ENCODE data around the gene DERL3. TPM values are rescaled to one million over a fixed set of nuclear protein-coding genes. Genes with fewer than 3 reads are reported as not detected.

The DERL3 gene
- total and polyA plus RNA-seq, 2 experiments from 2014 or later: 13.6 to 19.5 TPM

GRCh38 chr22:23787600-23787896, 51.3 kb downstream of the DERL3 start:
- peaks cover 27% of the 10 kb centered on the region for H3K4me1 ChIP-seq (ENCODE audit: insufficient read depth)
- DNase-seq (ENCODE audit: low spot score): no peak
- peak overlapping the region; percentile 97 for H3K4me3 ChIP-seq
- H4K20me1 ChIP-seq (replicated peaks; ENCODE audit: insufficient read depth): peaks cover 29% of the 10 kb centered on the region
- peak overlapping the region; percentile 62 for H3K27ac ChIP-seq (ENCODE audit: low read depth)
- H2AFZ ChIP-seq: no peak overlapping the region
- peak overlapping the region; percentile 96 for H3K4me3 Mint-ChIP-seq
- H3F3A ChIP-seq (replicated peaks; ENCODE audit: low read depth): 0 out of 2 replicates have a peak, but pooled peaks cover 13% of the 10 kb centered on the region
- H3K36me3 ChIP-seq (ENCODE audit: insufficient read depth): no peaks in the 10 kb centered on the region
- H3K9me2 ChIP-seq (ENCODE audit: insufficient read depth): no peaks in the 10 kb centered on the region
- no peaks in the 10 kb centered on the region for H3K27me3 ChIP-seq (ENCODE audit: insufficient read depth)
- peaks cover 17% of the 10 kb centered on the region for H3K36me3 Mint-ChIP-seq (ENCODE audit: low read depth)
- peak overlapping the region; percentile 83; the same call in 1 of the 2 replicates for H3K27ac Mint-ChIP-seq
- H3K27me3 Mint-ChIP-seq (ENCODE audit: insufficient read depth, low read depth, poor library complexity): peaks cover 6% of the 10 kb centered on the region
- H3K4me1 Mint-ChIP-seq: peaks cover 26% of the 10 kb centered on the region
- TF ChIP-seq POLR2AphosphoS5 (IDR thresholded peaks at IDR 0.05; ENCODE audit: low read depth) (no peak), JUNB (IDR thresholded peaks at IDR 0.05; ENCODE audit: unreplicated experiment) (no peak)
- H3K9me3 Mint-ChIP-seq: no peaks in the 10 kb centered on the region
- ATAC-seq: peak; percentile 18
- peak overlapping the region; percentile 97 for H3K4me2 ChIP-seq
- H3K79me2 ChIP-seq (replicated peaks; ENCODE audit: insufficient read depth): peaks cover 52% of the 10 kb centered on the region

- H3K36me3 Mint-ChIP-seq (ENCODE audit: low read depth): peaks cover 11% of the 10 kb centered on the region
- Histone ChIP-seq H3K4me1 (ENCODE audit: insufficient read depth) (peaks cover 27% of the 10 kb centered on the region), H4K20me1 (replicated peaks; ENCODE audit: insufficient read depth) (peaks cover 29% of the 10 kb centered on the region), H3K4me2 (peak within 1 kb of the TSS; percentile 97), H3K79me2 (replicated peaks; ENCODE audit: insufficient read depth) (peaks cover 46% of the 10 kb centered on the region), H3K4me3 (peak within 1 kb of the TSS; percentile 97), H3K36me3 (ENCODE audit: insufficient read depth) (no peaks in the 10 kb centered on the region), H3K9me2 (ENCODE audit: insufficient read depth) (no peaks in the 10 kb centered on the region), H3F3A (replicated peaks; ENCODE audit: low read depth) (0 out of 2 replicates have a peak, but pooled peaks cover 13% of the 10 kb centered on the region), H2AFZ (peak within 1 kb of the TSS; percentile 99), H3K27ac (ENCODE audit: low read depth) (peak within 1 kb of the TSS; percentile 99), H3K27me3 (ENCODE audit: insufficient read depth) (no peaks in the 10 kb centered on the region)
- H3K9me3 Mint-ChIP-seq: no peaks in the 10 kb centered on the region
- H3K27ac Mint-ChIP-seq: peak within 1 kb of the TSS; percentile 97
- DNase-seq (ENCODE audit: low spot score): peak; percentile 97
- H3K4me1 Mint-ChIP-seq: peaks cover 26% of the 10 kb centered on the region
- peaks cover 8% of the 10 kb centered on the region for H3K27me3 Mint-ChIP-seq (ENCODE audit: insufficient read depth, low read depth, poor library complexity)
- peak within 1 kb of the TSS; percentile 96 for H3K4me3 Mint-ChIP-seq
- TF ChIP-seq ETS1 (IDR thresholded peaks at IDR 0.05) (no peak), ZNF114 (CRISPR knock-in tag; IDR thresholded peaks at IDR 0.05) (peak; percentile 72; the same call in 1 of the 2 replicates), ZNF462 (CRISPR knock-in tag; IDR thresholded peaks at IDR 0.05) (no peak), POLR2AphosphoS5 (IDR thresholded peaks at IDR 0.05; ENCODE audit: low read depth) (peak; percentile 71)
- ATAC-seq: peak; percentile 74
Observed at GRCh38 chr22:23786752-23787599, 51.8 kb downstream of the DERL3 start, which contains the start of gene SMARCB1. SMARCB1 (plus strand) TSS chr22:23786966; CDS start chr22:23787170, 204 bp downstream.

All from GM23338 (cell line).